Endothelial cell of umbilical vein (primary cell): Measurements from ENCODE around the gene UBAP1. TPM values are rescaled to one million over a fixed set of nuclear protein-coding genes. Genes with fewer than 3 reads are reported as not detected.
A peak's percentile ranks its signal among the peaks of the same experiment; 100 is the strongest.

Source experiments
- BruUV-seq: library from RNA; stranded (reverse); fragments of 400-500 nt; replicated peaks from 2 replicates; lab custom pipeline; 2021; lab: Mats Ljungman, UMichigan
- CTCF ChIA-PET: fragments of 300-600, 350-600 bp; sonication (Branson Sonifier 250); formaldehyde crosslinking; loops from one replicate; lab custom pipeline; 2021; ENCODE audit warnings: antibody characterized with exemption, inconsistent platforms; lab: Charles Lee
- POLR2A ChIA-PET: fragments of 300-600, 350-600 bp; sonication (Branson Sonifier 250); formaldehyde crosslinking; loops from one replicate; lab custom pipeline; 2021; ENCODE audit warnings: antibody characterized with exemption, inconsistent platforms; lab: Charles Lee
- DNase-seq: peaks from one replicate; pipeline ENCODE4 v3.0.0-alpha.2; 2011; ENCODE audit warnings: low read depth, low spot score
- FAIRE-seq: peaks from 2 replicates; lab custom pipeline; 2011; peaks lifted over from hg19 to GRCh38; lab: Jason Lieb, UNC
- H2AFZ ChIP-seq: 2 replicates; pipeline ENCODE4 v1.6.0; 2012; ENCODE audit warnings: low read depth, low read length, control low read depth, inconsistent platforms
- H3K27ac ChIP-seq: 2 replicates; pipeline ENCODE4 v1.5.1; 2011; ENCODE audit warnings: low read depth, mild to moderate bottlenecking, control low read depth, low read length, moderate library complexity; ENCODE audit not compliant: insufficient read depth
- H3K27me3 ChIP-seq, 2 experiments: 2 replicates each; pipeline versions ENCODE4 v1.6.0 to v1.6.1; 2011; ENCODE audit warnings: low read length in 2 of 2, mixed read lengths in 1 of 2; ENCODE audit not compliant: control insufficient read depth in 2 of 2, insufficient read depth in 2 of 2
- H3K36me3 ChIP-seq, 2 experiments: 2 replicates in 1 of 2; 3 replicates in 1 of 2; pipeline ENCODE4 v1.5.1; 2011; ENCODE audit warnings: low read length in 2 of 2, mild to moderate bottlenecking in 1 of 2, moderate library complexity in 1 of 2; ENCODE audit not compliant: control insufficient read depth in 2 of 2, insufficient read depth in 2 of 2; ENCODE audit errors: extremely low read depth in 1 of 2
- H3K4me1 ChIP-seq: 3 replicates; pipeline ENCODE4 v1.5.1; 2011; ENCODE audit warnings: mild to moderate bottlenecking, low read length; ENCODE audit not compliant: control insufficient read depth, insufficient read depth; ENCODE audit errors: extremely low read depth
- H3K4me2 ChIP-seq: 2 replicates; pipeline ENCODE4 v1.6.1; 2011; ENCODE audit warnings: low read length, control low read depth, mixed read lengths; ENCODE audit not compliant: insufficient read depth
- H3K4me3 ChIP-seq, 3 experiments: fragments of 200-600 bp in 1 of 3; sonication (generic), shearing (Covaris generic) in 1 of 3; replicated peaks in 1 of 3; 2 replicates each; pipeline ENCODE4 v1.5.1; 2011 to 2016; ENCODE audit warnings: control low read depth in 3 of 3, low read length in 3 of 3, mild to moderate bottlenecking in 2 of 3, inconsistent platforms in 1 of 3, low read depth in 1 of 3, moderate library complexity in 1 of 3; ENCODE audit not compliant: insufficient read depth in 1 of 3
- H3K79me2 ChIP-seq: 2 replicates; pipeline ENCODE4 v1.6.0; 2012; ENCODE audit warnings: low read length, inconsistent platforms; ENCODE audit not compliant: control insufficient read depth, insufficient read depth
- H3K9ac ChIP-seq: replicated peaks from 2 replicates; pipeline ENCODE3; 2011; ENCODE audit warnings: low read length, control low read depth; ENCODE audit not compliant: insufficient read depth; ENCODE audit errors: extremely low read depth
- H3K9me1 ChIP-seq: replicated peaks from 3 replicates; pipeline ENCODE4 v1.6.0; 2011; ENCODE audit warnings: mild to moderate bottlenecking, low read length; ENCODE audit not compliant: control insufficient read depth, insufficient read depth; ENCODE audit errors: extremely low read depth
- H3K9me3 ChIP-seq: replicated peaks from 2 replicates; pipeline ENCODE4 v1.5.1; 2012; ENCODE audit warnings: low read length, inconsistent platforms; ENCODE audit not compliant: control insufficient read depth, insufficient read depth
- H4K20me1 ChIP-seq: replicated peaks from 2 replicates; pipeline ENCODE3; 2011; ENCODE audit warnings: mild to moderate bottlenecking, low read length; ENCODE audit not compliant: control insufficient read depth, insufficient read depth; ENCODE audit errors: extremely low read depth
- EZH2 ChIP-seq: IDR thresholded peaks from 2 replicates; pipeline ENCODE4 v1.6.1; 2012; ENCODE audit warnings: borderline replicate concordance, low read depth, mild to moderate bottlenecking, moderate library complexity, low read length, inconsistent platforms; ENCODE audit not compliant: severe bottlenecking
- FOS ChIP-seq: IDR thresholded peaks from 2 replicates; pipeline ENCODE4 v1.6.1; 2011; ENCODE audit warnings: mild to moderate bottlenecking, low read length, moderate library complexity, borderline replicate concordance; ENCODE audit not compliant: insufficient read depth
- GATA2 ChIP-seq: IDR thresholded peaks from 2 replicates; pipeline ENCODE4 v1.7.0; 2011; ENCODE audit warnings: low read depth, mild to moderate bottlenecking, moderate library complexity, mixed read lengths, low read length; ENCODE audit not compliant: insufficient read length, insufficient read depth
- JUN ChIP-seq: IDR thresholded peaks from 2 replicates; pipeline ENCODE4 v1.6.1; 2011; ENCODE audit warnings: borderline replicate concordance, low read depth; ENCODE audit not compliant: insufficient read length, insufficient read depth
- MYC ChIP-seq: IDR thresholded peaks from one replicate; pipeline ENCODE4 v1.6.1; 2011; ENCODE audit warnings: mild to moderate bottlenecking, low read depth, low read length
- POLR2A ChIP-seq: IDR thresholded peaks from 2 replicates; pipeline ENCODE4 v1.6.1; 2012; ENCODE audit warnings: low read depth, mild to moderate bottlenecking, control low read depth, low read length
- POLR2AphosphoS5 ChIP-seq: IDR thresholded peaks from 2 replicates; pipeline ENCODE4 v1.6.1; 2012; ENCODE audit warnings: low read depth, mild to moderate bottlenecking, control low read depth, low read length, moderate library complexity; ENCODE audit not compliant: insufficient read depth
- dilution Hi-C: fragments of 300-500 bp; cut with MboI; formaldehyde crosslinking; loops from one replicate; pipeline ENCODE4 v1.15.0; 2019; ENCODE audit warnings: low sequenced_read_pairs; ENCODE audit not compliant: extremely low pct_ligation_motif_present
- intact Hi-C: fragments of 100-400 bp; cut with micrococcal nuclease; formaldehyde crosslinking; loops from one replicate; pipeline ENCODE4 v1.10.0; 2022
- polyA plus RNA-seq, 4 experiments: library from polyadenylated mRNA; depleted of rRNA in 3 of 4; stranded (reverse) in 3 of 4; unstranded in 1 of 4; fragments of >200 nt; gene quantifications; 2 replicates each; pipeline versions ENCODE4 v1.2.1 to v1.2.3, GENCODE V29; 2011 to 2012; ENCODE audit warnings: missing spikeins in 1 of 4
- total RNA-seq: library from RNA; stranded (reverse); gene quantifications from 2 replicates; pipeline ENCODE4 v1.2.3, GENCODE V29; 2021
- TF ChIP-seq, protein P1 (sequence below): IDR thresholded peaks from 2 replicates; pipeline ENCODE4 v1.6.1; 2011; ENCODE audit not compliant: insufficient read depth, insufficient read length
- TF ChIP-seq, protein P2 (sequence below), 2 donors: IDR thresholded peaks; 1 replicate in 1 of 2; 2 replicates in 1 of 2; pipeline ENCODE4 v1.5.1; 2011; ENCODE audit warnings: low read length in 2 of 2, mild to moderate bottlenecking in 2 of 2, moderate library complexity in 2 of 2, control low read depth in 1 of 2, inconsistent platforms in 1 of 2, low read depth in 1 of 2; ENCODE audit not compliant: insufficient read depth in 1 of 2; ENCODE audit errors: extremely low read depth in 1 of 2

Gene UBAP1
- total and polyA plus RNA-seq, 2 donors (not counting 3 experiments of a cell fraction or from before 2014, with no cell fraction given): 38.8 TPM

DNA sequence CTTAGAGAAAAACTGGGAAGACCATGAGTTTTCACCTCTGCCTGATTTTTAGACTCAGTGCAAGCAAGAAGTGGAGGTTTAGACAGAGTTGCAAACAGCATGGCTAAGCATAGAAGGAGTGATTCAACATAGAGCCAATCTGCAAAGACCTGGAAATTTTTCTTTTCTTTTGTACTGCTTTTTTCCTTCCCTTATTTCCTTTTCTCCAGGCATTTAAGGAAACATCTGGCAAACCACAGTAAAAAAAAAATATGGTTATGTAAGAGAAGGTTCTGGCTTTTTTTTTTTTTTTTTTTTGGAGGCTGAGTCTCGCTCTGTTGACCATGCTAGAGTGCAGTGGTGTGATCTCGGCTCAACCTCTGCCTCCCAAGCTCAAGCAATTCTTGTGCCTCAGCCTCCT lies 35.7 kb upstream of the UBAP1 start:
- H3K27me3 ChIP-seq: peaks cover 0 to 2% of the 10 kb centered on the region in 2 experiments
- H2AFZ ChIP-seq: no peak overlapping the region
- H4K20me1 ChIP-seq: no peaks in the 10 kb centered on the region
- H3K27ac ChIP-seq: no peak overlapping the region
- no peaks in the 10 kb centered on the region for H3K9me1 ChIP-seq
- dilution Hi-C loops: no loop called here
- H3K4me1 ChIP-seq: no peaks in the 10 kb centered on the region
- H3K4me2 ChIP-seq: no peak overlapping the region
- POLR2A ChIA-PET: no interaction called here
- H3K79me2 ChIP-seq: no peaks in the 10 kb centered on the region
- H3K9ac ChIP-seq: no peak overlapping the region
- no peaks in the 10 kb centered on the region for H3K9me3 ChIP-seq
- DNase-seq (peak; percentile 62), FAIRE-seq (no peak)
- TF ChIP-seq FOS (no peak), GATA2 (no peak), JUN (no peak), POLR2A (no peak), MYC (no peak), POLR2AphosphoS5 (no peak), EZH2 (no peak)
- TF ChIP-seq, protein P1, sequence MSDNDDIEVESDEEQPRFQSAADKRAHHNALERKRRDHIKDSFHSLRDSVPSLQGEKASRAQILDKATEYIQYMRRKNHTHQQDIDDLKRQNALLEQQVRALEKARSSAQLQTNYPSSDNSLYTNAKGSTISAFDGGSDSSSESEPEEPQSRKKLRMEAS: no peak
- TF ChIP-seq, protein P2, sequence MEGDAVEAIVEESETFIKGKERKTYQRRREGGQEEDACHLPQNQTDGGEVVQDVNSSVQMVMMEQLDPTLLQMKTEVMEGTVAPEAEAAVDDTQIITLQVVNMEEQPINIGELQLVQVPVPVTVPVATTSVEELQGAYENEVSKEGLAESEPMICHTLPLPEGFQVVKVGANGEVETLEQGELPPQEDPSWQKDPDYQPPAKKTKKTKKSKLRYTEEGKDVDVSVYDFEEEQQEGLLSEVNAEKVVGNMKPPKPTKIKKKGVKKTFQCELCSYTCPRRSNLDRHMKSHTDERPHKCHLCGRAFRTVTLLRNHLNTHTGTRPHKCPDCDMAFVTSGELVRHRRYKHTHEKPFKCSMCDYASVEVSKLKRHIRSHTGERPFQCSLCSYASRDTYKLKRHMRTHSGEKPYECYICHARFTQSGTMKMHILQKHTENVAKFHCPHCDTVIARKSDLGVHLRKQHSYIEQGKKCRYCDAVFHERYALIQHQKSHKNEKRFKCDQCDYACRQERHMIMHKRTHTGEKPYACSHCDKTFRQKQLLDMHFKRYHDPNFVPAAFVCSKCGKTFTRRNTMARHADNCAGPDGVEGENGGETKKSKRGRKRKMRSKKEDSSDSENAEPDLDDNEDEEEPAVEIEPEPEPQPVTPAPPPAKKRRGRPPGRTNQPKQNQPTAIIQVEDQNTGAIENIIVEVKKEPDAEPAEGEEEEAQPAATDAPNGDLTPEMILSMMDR (IDR thresholded peaks at IDR 0.05; ENCODE audit: extremely low read depth in 1 of 2, insufficient read depth in 1 of 2, low read depth in 1 of 2, low read length in 2 of 2): no peak
- H3K4me3 ChIP-seq: no peak overlapping the region
- CTCF ChIA-PET: interaction anchor here (1.0 to 2.0 kb wide), 3 partner anchors 9 to 31 kb away, joined by 3 to 7 read pairs (median 5); no protein-coding TSS in a partner anchor
- BruUV-seq: no TSS peak
- intact Hi-C loops: no loop called here
- no peaks in the 10 kb centered on the region for H3K36me3 ChIP-seq
